Endothelial cell of umbilical vein (primary cell): ENCODE data around the gene SLC2A1. TPM values are rescaled to one million over a fixed set of nuclear protein-coding genes. Genes with fewer than 3 reads are reported as not detected.
A peak's percentile ranks its signal among the peaks of the same experiment; 100 is the strongest.

Experiments
- BruUV-seq: library from RNA; stranded (reverse); fragments of 400-500 nt; replicated peaks from 2 replicates; lab custom pipeline; 2021; lab: Mats Ljungman, UMichigan
- CTCF ChIA-PET: fragments of 300-600, 350-600 bp; sonication (Branson Sonifier 250); formaldehyde crosslinking; loops from one replicate; lab custom pipeline; 2021; ENCODE audit warnings: antibody characterized with exemption, inconsistent platforms; lab: Charles Lee
- POLR2A ChIA-PET: fragments of 300-600, 350-600 bp; sonication (Branson Sonifier 250); formaldehyde crosslinking; loops from one replicate; lab custom pipeline; 2021; ENCODE audit warnings: antibody characterized with exemption, inconsistent platforms; lab: Charles Lee
- DNase-seq: peaks from one replicate; pipeline ENCODE4 v3.0.0-alpha.2; 2011; ENCODE audit warnings: low read depth, low spot score
- FAIRE-seq: peaks from 2 replicates; lab custom pipeline; 2011; peaks lifted over from hg19 to GRCh38; lab: Jason Lieb, UNC
- H2AFZ ChIP-seq: 2 replicates; pipeline ENCODE4 v1.6.0; 2012; ENCODE audit warnings: low read depth, low read length, control low read depth, inconsistent platforms
- H3K27ac ChIP-seq: 2 replicates; pipeline ENCODE4 v1.5.1; 2011; ENCODE audit warnings: low read depth, mild to moderate bottlenecking, control low read depth, low read length, moderate library complexity; ENCODE audit not compliant: insufficient read depth
- H3K27me3 ChIP-seq, 2 experiments: 2 replicates each; pipeline versions ENCODE4 v1.6.0 to v1.6.1; 2011; ENCODE audit warnings: low read length in 2 of 2, mixed read lengths in 1 of 2; ENCODE audit not compliant: control insufficient read depth in 2 of 2, insufficient read depth in 2 of 2
- H3K36me3 ChIP-seq, 2 experiments: 2 replicates in 1 of 2; 3 replicates in 1 of 2; pipeline ENCODE4 v1.5.1; 2011; ENCODE audit warnings: low read length in 2 of 2, mild to moderate bottlenecking in 1 of 2, moderate library complexity in 1 of 2; ENCODE audit not compliant: control insufficient read depth in 2 of 2, insufficient read depth in 2 of 2; ENCODE audit errors: extremely low read depth in 1 of 2
- H3K4me1 ChIP-seq: 3 replicates; pipeline ENCODE4 v1.5.1; 2011; ENCODE audit warnings: mild to moderate bottlenecking, low read length; ENCODE audit not compliant: control insufficient read depth, insufficient read depth; ENCODE audit errors: extremely low read depth
- H3K4me2 ChIP-seq: 2 replicates; pipeline ENCODE4 v1.6.1; 2011; ENCODE audit warnings: low read length, control low read depth, mixed read lengths; ENCODE audit not compliant: insufficient read depth
- H3K4me3 ChIP-seq, 3 experiments: fragments of 200-600 bp in 1 of 3; sonication (generic), shearing (Covaris generic) in 1 of 3; replicated peaks in 1 of 3; 2 replicates each; pipeline ENCODE4 v1.5.1; 2011 to 2016; ENCODE audit warnings: control low read depth in 3 of 3, low read length in 3 of 3, mild to moderate bottlenecking in 2 of 3, inconsistent platforms in 1 of 3, low read depth in 1 of 3, moderate library complexity in 1 of 3; ENCODE audit not compliant: insufficient read depth in 1 of 3
- H3K79me2 ChIP-seq: 2 replicates; pipeline ENCODE4 v1.6.0; 2012; ENCODE audit warnings: low read length, inconsistent platforms; ENCODE audit not compliant: control insufficient read depth, insufficient read depth
- H3K9ac ChIP-seq: replicated peaks from 2 replicates; pipeline ENCODE3; 2011; ENCODE audit warnings: low read length, control low read depth; ENCODE audit not compliant: insufficient read depth; ENCODE audit errors: extremely low read depth
- H3K9me1 ChIP-seq: replicated peaks from 3 replicates; pipeline ENCODE4 v1.6.0; 2011; ENCODE audit warnings: mild to moderate bottlenecking, low read length; ENCODE audit not compliant: control insufficient read depth, insufficient read depth; ENCODE audit errors: extremely low read depth
- H3K9me3 ChIP-seq: replicated peaks from 2 replicates; pipeline ENCODE4 v1.5.1; 2012; ENCODE audit warnings: low read length, inconsistent platforms; ENCODE audit not compliant: control insufficient read depth, insufficient read depth
- H4K20me1 ChIP-seq: replicated peaks from 2 replicates; pipeline ENCODE3; 2011; ENCODE audit warnings: mild to moderate bottlenecking, low read length; ENCODE audit not compliant: control insufficient read depth, insufficient read depth; ENCODE audit errors: extremely low read depth
- CTCF ChIP-seq, 2 donors: IDR thresholded peaks; 1 replicate in 1 of 2; 2 replicates in 1 of 2; pipeline ENCODE4 v1.5.1; 2011; ENCODE audit warnings: low read length in 2 of 2, mild to moderate bottlenecking in 2 of 2, moderate library complexity in 2 of 2, control low read depth in 1 of 2, inconsistent platforms in 1 of 2, low read depth in 1 of 2; ENCODE audit not compliant: insufficient read depth in 1 of 2; ENCODE audit errors: extremely low read depth in 1 of 2
- EZH2 ChIP-seq: IDR thresholded peaks from 2 replicates; pipeline ENCODE4 v1.6.1; 2012; ENCODE audit warnings: borderline replicate concordance, low read depth, mild to moderate bottlenecking, moderate library complexity, low read length, inconsistent platforms; ENCODE audit not compliant: severe bottlenecking
- FOS ChIP-seq: IDR thresholded peaks from 2 replicates; pipeline ENCODE4 v1.6.1; 2011; ENCODE audit warnings: mild to moderate bottlenecking, low read length, moderate library complexity, borderline replicate concordance; ENCODE audit not compliant: insufficient read depth
- GATA2 ChIP-seq: IDR thresholded peaks from 2 replicates; pipeline ENCODE4 v1.7.0; 2011; ENCODE audit warnings: low read depth, mild to moderate bottlenecking, moderate library complexity, mixed read lengths, low read length; ENCODE audit not compliant: insufficient read length, insufficient read depth
- JUN ChIP-seq: IDR thresholded peaks from 2 replicates; pipeline ENCODE4 v1.6.1; 2011; ENCODE audit warnings: borderline replicate concordance, low read depth; ENCODE audit not compliant: insufficient read length, insufficient read depth
- MAX ChIP-seq: IDR thresholded peaks from 2 replicates; pipeline ENCODE4 v1.6.1; 2011; ENCODE audit not compliant: insufficient read depth, insufficient read length
- MYC ChIP-seq: IDR thresholded peaks from one replicate; pipeline ENCODE4 v1.6.1; 2011; ENCODE audit warnings: mild to moderate bottlenecking, low read depth, low read length
- POLR2A ChIP-seq: IDR thresholded peaks from 2 replicates; pipeline ENCODE4 v1.6.1; 2012; ENCODE audit warnings: low read depth, mild to moderate bottlenecking, control low read depth, low read length
- POLR2AphosphoS5 ChIP-seq: IDR thresholded peaks from 2 replicates; pipeline ENCODE4 v1.6.1; 2012; ENCODE audit warnings: low read depth, mild to moderate bottlenecking, control low read depth, low read length, moderate library complexity; ENCODE audit not compliant: insufficient read depth
- dilution Hi-C: fragments of 300-500 bp; cut with MboI; formaldehyde crosslinking; loops from one replicate; pipeline ENCODE4 v1.15.0; 2019; ENCODE audit warnings: low sequenced_read_pairs; ENCODE audit not compliant: extremely low pct_ligation_motif_present
- intact Hi-C: fragments of 100-400 bp; cut with micrococcal nuclease; formaldehyde crosslinking; loops from one replicate; pipeline ENCODE4 v1.10.0; 2022
- polyA plus RNA-seq, 4 experiments: library from polyadenylated mRNA; depleted of rRNA in 3 of 4; stranded (reverse) in 3 of 4; unstranded in 1 of 4; fragments of >200 nt; gene quantifications; 2 replicates each; pipeline versions ENCODE4 v1.2.1 to v1.2.3, GENCODE V29; 2011 to 2012; ENCODE audit warnings: missing spikeins in 1 of 4
- total RNA-seq: library from RNA; stranded (reverse); gene quantifications from 2 replicates; pipeline ENCODE4 v1.2.3, GENCODE V29; 2021

The SLC2A1 gene
- total and polyA plus RNA-seq, 2 donors (not counting 3 experiments of a cell fraction or from before 2014, with no cell fraction given) = 42.2 to 46.5 TPM

GRCh38 chr1:42938645-42939615 is 19.7 kb downstream of the SLC2A1 start:
- intact Hi-C loops = no loop called here
- CTCF ChIA-PET = interaction anchor here (1.8 to 2.0 kb wide), 3 partner anchors 16 to 134 kb away, joined by 5 to 9 read pairs (median 9); no protein-coding TSS in a partner anchor
- no peak overlapping the region for H3K9ac ChIP-seq

More at GRCh38 chr1:42938645-42939615, 19.7 kb downstream of the SLC2A1 start:
- H3K9me3 ChIP-seq = no peaks in the 10 kb centered on the region
- peaks cover 40% of the 10 kb centered on the region for H3K4me1 ChIP-seq
- no peaks in the 10 kb centered on the region for H3K27me3 ChIP-seq
- POLR2A ChIA-PET = no interaction called here
- no peak overlapping the region for H2AFZ ChIP-seq
- no TSS peak for BruUV-seq
- TF ChIP-seq FOS (no peak), MYC (no peak), CTCF (IDR thresholded peaks at IDR 0.05; ENCODE audit: extremely low read depth in 1 of 2, insufficient read depth in 1 of 2, low read depth in 1 of 2, low read length in 2 of 2) (no peak), POLR2AphosphoS5 (no peak), JUN (no peak), MAX (no peak), EZH2 (no peak), POLR2A (no peak), GATA2 (no peak)
- H3K9me1 ChIP-seq = no peaks in the 10 kb centered on the region
- no peak overlapping the region for H3K4me2 ChIP-seq
- H3K4me3 ChIP-seq = no peak overlapping the region
- no peak overlapping the region for H3K27ac ChIP-seq
- no peaks in the 10 kb centered on the region for H3K79me2 ChIP-seq
- dilution Hi-C loops = no loop called here
- peak; percentile 28 for FAIRE-seq
- no peak for DNase-seq
- H3K36me3 ChIP-seq = peaks cover 0 to 2% of the 10 kb centered on the region in 2 experiments
- H4K20me1 ChIP-seq = no peaks in the 10 kb centered on the region
